HS-27A (cell line): Measurements from ENCODE around the gene FFAR4.

Experiments
- DNase-seq: peaks from one replicate; pipeline ENCODE4 v3.0.0-alpha.2; 2012; ENCODE audit warnings: low read depth, missing footprints

Gene FFAR4

DNA sequence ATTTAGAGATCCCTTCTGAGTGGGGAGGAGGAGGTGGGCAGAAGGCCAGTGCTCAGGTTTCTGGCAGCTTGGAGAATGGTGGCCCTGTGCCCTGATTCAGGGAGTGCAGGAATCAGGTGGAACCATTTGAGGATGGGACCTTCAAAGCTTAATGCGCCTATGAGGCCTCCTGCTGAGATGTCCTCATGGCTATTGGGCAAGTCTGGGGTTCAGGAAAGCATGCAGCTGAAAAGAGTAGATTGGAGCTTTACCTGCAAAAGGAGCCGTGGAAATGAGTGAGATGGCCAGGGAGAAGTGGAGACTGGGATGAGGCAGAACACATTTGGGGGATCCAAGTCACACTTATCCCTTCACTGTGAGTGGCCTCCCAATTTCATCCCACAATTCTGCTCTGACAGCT, 6.1 kb downstream of the FFAR4 start:
- no peak for DNase-seq

DNA sequence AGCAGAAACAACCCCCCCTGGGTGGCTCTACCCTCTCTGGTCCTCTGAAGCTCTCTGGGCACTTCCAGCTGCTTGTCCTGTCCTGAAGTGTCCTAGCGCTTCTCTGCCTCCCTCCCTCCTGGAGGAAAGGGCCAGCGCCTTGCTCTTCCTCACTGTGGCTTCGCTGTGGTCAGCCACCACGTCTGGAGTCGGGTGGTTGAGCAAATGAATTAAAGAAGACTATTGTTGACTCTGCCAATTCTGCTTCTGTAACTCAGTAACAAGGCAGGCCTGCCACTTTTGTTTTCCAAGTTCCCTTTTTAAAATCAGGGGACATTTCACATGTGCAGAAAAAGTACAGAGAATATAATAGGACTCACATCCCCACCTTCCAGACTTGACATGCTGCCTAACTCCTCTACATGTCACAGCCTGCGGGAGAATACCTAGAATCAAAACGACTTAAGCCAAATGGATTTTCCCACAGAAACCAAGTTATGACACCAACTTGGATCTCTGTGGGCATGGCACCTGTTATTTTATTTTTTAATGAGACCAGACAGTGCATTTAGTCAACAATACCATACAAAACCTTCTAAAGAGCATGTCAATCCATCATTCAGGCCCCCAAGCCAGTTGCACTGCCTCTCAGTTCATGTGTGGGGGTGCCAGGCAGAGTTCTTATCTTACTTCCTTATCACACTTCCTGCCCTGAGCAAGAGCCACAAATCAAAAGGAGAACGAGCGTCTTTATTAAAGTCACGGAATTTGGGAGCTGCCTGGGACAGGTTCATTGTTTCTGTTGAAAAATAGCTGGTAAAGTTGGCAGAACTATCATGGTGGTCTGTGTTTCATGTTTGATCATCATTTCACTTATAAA, 6.8 kb downstream of the FFAR4 start:
- no peak for DNase-seq

- no peak for DNase-seq
Observed at GRCh38 chr10:93573924-93574323, 7.5 kb downstream of the FFAR4 start.

GRCh38 chr10:93576888-93577287, 10.4 kb downstream of the FFAR4 start:
- DNase-seq: no peak

- DNase-seq: no peak
Observed at GRCh38 chr10:93577565-93577964, 11.1 kb downstream of the FFAR4 start.

DNA sequence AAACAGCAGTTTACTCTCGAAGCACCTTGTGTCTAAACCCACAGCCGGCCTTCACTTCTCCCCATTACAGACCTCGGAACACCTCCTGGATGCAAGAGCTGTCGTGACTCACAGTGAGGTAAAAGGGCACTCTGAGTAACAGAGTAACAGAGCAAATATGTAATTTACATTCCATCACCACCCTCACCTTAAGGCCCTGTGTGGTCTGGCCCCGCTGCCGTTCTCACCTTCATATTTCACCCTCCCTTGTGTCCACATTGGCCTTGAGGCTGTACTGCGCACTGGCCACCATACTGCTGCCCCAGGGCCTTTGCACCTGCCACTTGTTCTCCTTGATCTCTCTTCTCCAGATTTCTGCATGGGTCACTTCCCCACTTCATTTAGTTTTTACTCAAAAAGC, 12.6 kb downstream of the FFAR4 start:
- no peak for DNase-seq

GRCh38 chr10:93579985-93580711, 13.7 kb downstream of the FFAR4 start:
- DNase-seq: no peak

DNA sequence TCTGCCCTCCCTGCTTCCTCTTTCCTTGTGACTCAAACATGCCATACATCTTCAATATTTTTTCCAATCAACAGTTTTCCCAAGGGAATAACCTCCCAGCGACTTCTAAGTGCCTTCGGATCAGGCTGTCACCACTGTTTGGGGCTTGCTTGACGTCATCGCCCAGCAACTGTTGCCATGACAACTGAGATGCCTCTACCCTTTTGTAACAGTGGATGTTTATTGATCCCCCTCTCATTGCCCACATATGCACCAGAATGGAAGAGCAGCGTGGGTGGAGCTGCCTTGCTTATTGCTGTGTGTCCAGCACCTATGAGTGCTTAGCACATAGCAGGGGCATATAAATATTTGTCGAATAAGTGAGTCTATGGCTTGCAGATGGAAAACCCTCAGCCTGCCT, 14.4 kb downstream of the FFAR4 start:
- DNase-seq: no peak

DNA sequence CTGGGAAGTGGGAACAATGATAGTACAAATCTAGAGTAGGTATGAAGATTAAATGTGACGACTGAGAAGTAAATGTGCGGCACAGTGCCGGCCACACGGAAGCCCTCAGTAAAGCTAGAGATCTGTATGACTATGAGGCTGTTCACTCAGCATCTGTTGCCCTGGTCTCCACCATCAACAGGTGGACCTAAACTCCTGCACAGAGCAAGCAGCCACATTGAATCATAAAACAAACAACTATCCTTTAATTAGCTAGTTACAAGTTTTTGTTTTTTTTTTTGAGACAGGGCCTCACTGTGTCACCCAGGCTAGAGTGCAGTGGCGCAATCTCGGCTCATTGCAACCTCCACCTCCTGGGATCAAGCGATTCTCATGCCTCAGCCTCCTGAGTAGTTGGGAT, 18.0 kb downstream of the FFAR4 start:
- no peak for DNase-seq

- DNase-seq: no peak
Observed at GRCh38 chr10:93589648-93590562, 23.4 kb downstream of the FFAR4 start.

- DNase-seq: no peak
Observed at GRCh38 chr10:93590638-93591037, 24.2 kb downstream of the FFAR4 start.

DNA sequence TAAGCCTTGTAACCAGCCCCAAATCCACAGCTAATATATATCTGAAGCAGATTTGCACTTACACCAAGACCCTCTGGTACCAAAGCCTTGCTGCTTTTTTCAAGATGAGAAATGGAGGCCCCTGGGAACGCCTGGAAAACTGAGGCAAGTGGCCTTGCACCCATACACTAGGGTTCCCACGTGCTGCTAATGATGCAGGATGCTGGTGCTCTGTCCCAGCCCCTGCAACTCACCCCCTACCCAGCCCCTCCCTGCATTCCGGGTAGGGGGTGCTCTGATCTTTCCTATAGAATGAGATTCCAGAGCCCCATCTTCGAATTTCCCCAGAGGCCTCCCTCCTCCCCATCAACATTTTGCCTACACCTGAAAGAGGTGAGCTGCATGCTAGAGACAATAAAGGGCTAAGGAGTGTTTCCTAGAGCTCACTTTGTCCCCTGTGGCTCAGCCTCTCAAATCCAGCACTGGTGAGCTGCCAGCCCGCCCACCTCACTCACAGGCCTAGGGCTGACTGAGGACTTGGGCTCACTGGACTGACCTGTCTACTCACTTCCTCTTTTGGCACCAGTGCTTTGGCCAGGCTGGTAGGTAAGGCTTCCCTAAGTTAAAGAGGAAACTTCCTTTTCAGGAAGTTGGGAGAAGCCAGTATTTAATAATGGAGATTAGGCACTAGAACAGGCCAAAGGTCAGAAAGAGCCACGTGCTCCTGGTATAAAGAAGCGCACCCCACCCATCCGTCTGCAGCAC, 24.8 kb downstream of the FFAR4 start:
- no peak for DNase-seq

DNA sequence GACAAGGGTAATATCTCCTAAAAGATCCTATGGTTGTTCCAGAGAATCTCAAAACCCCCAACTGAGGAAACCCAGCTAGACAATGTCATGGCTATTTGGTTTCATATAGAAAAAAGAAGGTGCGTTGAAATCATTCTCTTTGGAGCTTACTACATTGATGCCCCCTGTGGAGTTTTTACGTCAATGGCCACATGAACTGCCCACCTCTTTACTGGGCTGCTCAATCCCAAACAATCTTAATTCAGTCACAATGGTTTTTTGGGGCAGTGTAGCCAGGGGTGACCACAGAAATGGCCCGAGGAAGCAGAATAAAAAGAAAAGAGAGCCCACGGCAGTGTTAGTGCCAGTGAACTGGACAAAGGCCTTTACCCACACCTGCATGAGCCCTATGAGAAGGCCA, 26.8 kb downstream of the FFAR4 start:
- DNase-seq: no peak

- no peak for DNase-seq
Observed at GRCh38 chr10:93593749-93594148, 27.3 kb downstream of the FFAR4 start.

DNA sequence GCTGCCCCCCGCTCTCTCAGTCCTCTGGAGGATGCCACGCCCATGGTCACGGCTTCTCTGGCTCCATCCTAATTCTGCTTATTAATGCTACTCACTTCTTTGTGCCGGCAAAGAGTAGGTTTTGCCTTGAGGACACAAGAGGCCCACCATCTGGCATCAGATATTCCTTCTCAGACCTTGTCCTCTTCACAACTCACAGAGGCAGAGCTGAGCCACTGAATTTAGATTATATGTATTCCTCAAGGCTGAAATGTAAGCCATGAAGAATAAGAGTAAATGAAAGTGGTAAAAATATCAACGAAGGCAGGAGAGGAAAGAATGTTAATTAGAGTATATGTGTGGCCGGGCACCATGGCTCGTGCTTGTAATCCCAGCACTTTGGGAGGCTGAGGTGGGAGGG, 28.1 kb downstream of the FFAR4 start:
- DNase-seq: no peak

DNA sequence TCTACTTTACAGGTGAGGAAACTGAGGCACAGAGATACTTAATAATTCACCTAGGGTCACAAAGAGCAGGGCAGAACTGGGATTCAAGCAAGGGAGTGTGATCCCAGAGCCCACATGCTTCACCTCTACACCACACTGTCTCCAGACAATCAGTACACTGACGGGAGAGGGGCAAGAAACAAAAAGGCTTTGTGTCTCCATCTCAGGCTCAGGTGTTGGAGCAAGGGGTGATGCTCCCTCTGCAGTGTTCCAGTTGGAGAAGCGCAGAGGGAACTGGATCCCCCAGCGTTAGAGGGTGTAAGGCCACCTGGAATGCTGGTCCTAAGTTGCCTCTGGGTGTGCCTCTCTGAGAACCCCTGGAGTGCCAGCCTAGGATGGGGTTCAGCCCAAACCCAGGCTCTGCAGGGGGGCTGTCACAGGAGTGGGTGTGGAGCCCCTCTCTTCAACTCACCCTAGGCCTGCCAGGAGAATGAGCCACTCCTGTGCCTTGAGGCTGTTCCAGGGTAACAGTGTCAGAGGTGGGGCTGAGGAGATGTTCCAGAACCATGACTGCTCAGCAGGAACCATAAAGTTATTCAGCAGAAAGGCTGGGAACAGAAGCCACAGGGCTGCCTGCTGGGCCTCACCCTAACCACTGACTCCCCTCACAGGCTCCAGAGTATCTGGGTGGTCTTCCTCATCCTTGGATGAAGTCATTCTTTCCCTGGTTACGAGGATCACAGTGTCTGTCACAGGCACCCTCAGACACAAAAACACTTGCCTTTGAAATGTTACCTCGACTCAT, 29.1 kb downstream of the FFAR4 start:
- DNase-seq: no peak

- no peak for DNase-seq
Observed at GRCh38 chr10:93596539-93596938, 30.1 kb downstream of the FFAR4 start.

DNA sequence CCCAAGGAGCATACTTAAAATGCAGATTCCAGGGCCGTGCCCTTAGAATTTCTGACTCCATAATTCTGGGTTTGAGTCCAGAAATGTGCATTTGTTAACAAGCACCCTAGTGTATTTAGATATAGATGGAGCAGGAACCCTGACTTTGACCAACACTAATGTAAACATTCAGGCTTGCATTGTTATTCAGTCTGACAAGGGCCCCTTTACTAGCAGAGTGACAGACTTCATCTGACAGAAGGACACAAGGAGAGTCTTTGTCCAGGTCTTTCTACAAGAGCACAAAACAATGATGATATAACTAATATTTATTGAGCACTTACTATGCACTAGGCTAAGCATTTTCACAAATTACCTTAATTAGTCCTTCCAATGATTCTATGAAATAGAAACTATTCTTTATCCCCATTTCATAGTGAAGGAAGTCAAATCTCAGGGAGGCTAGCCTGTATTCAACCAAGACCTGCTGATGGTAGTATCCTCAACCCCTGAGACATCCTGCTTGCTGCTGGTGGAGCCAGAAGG, 30.7 kb downstream of the FFAR4 start:
- no peak for DNase-seq

GRCh38 chr10:93598157-93598556, 31.7 kb downstream of the FFAR4 start:
- no peak for DNase-seq

DNA sequence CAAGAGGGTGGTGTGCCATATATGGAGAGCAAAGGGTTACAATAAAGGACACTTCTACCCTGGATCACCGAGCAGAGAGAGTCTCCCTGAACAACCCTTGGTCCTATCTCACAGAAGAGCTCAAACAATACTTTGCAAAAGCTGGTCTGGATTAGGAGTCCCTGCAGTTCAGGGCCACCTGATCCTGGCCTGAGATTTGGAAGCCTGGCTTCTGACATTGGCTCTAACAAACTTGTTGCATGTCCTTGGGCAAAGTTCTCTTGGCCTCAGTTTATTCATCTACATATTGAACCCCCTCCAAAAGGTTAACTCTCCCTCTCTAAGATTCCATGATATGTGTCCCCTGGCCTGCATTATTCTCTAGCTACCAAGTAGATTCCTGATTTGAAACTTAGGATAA, 32.9 kb downstream of the FFAR4 start:
- no peak for DNase-seq

- DNase-seq: no peak
Observed at GRCh38 chr10:93599778-93600177, 33.3 kb downstream of the FFAR4 start.
